Globus pallidus (tissue), 1 donor: ENCODE measurements around the gene TERT.
"Not testable (repeated sequence)": the region's sequence is repeated elsewhere in the genome, so short reads cannot be mapped to it uniquely, and the experiment has no call there.

ENCODE experiments used
- DNase-seq: peaks from one replicate; pipeline ENCODE4 v3.0.0-alpha.2; 2015; ENCODE audit warnings: low spot score

TERT gene

DNA sequence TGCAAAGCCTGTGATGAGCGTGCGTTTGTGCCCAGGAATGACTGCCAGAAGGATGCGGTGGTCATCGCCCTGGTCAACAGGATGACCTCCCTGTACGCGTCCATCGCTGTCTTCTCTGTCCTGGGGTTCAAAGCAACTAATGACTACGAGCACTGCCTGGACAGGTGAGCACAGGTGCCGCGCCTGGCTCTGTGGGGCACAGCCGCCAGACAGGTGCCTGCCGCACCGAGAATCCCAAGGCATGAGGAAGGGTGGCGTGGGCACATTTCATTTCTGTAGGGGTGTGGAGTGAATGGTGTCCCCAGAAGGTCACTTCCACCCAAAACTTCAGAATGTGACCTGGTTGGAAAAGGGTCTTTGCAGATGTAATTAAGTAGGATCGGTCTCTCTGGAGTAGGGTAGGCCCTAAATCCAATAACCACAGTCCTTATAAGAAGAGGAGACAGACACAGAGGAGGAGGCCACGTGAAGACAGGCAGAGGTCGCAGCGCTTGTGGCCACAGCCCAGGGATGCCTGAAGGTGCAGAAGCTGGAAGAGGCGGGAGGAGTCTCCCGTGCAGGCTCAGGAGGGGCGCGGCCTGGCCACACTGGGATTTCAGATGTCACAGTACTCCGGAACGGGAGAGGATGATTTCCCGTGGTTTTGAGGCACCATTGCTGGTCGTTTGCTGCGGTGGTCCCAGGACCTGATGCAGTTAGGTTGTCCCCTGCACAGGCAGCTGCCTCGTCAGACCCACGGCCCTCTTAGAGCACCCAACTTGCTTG, 54.2 kb downstream of the TERT start:
- DNase-seq: no peak

DNA sequence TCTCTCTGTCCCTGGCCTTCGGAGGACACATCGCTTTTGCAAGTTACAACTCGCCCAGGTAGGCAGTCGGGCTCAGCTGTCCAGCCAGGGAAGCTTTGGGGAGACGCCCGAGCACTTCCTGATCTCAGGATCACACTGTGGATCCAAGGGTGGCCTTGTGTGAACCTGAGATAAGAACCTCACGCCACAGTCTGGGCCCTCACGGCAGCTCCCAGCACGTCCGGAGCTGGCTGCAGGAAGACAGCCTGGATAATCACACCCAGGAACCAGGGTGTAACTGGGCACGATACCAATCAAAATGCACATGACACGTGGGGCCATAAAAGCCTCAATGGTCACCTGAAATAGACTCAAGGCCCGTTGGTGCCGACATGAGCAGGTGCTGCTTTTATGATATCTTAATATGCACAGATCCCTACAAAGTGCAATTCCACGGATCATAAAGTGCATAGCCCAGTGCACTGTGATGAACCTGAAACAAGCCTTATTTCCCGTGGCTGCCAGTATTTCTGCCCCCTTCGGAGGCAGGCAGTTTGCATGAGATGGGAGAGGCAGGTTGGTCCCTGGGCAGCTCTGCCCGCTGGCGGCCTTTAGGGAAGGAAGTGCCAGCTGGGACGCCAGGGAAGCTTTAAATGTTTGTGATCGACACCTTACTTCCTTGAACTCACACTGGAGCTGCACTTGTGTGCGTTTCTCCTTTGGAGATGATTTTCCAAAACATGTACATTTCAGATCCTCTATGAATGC, 55.2 kb downstream of the TERT start:
- DNase-seq: no peak

DNA sequence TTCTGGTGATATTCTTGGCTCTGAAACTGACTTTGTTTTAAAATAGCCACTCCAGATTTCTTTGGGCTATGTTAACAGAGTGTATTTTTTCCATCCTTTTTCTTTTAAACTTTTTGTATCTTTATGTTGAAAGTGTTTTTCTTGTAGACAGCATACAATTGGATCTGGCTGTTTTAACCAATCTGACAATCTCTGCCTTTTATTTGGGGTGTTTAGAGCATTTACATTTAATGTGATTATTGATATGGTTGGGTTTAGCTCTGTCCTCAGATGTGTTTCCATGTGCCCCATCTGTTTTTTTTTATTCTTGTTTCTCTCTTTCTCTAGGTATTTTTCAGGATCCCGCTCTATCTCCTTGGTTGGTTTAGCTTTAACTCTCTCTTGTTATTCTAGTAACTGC, 59.0 kb downstream of the TERT start:
- no peak for DNase-seq

DNA sequence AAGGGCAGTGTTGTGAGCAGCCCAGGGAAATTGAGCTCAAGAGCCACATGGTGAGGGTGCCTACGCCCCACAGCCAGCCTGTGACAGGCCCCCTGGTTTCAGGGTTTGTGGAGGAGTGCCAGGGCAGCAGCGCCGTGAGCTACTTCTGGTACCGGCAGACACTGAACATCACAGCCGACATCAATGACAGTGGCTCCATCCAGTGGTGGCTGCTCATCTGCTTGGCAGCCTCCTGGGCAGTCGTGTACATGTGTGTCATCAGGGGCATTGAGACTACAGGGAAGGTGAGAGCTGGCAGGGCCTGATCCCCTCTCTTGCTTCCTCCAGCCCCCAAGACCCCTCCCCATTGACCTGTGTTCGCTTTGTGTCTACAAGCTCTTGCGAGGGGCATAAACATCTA, 59.5 kb downstream of the TERT start:
- DNase-seq: no peak

GRCh38 chr5:1232780-1233179, 62.1 kb downstream of the TERT start:
- no peak for DNase-seq

GRCh38 chr5:1231354-1231905, 63.4 kb downstream of the TERT start:
- DNase-seq: no peak

DNA sequence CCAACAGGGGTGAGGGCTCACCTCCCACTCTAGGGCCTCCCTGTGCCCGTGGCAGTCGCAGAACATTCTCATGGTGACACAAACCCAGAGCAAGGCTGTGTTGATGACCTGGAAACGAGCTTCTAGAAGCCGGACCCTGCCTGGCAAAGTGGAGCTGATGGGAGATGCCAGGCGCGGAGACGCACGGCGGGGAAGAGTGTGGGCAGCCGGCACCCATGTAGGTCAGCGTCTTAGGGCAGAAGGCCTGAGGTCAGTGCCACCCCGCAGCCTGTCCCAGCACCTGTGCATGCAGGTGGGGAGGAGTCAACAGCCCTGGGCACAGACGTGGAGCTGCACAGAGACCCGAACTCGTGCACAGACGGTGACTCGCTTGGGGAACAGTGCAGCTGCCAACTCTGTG, 64.3 kb downstream of the TERT start:
- DNase-seq: no peak

GRCh38 chr5:1229822-1230221, 65.0 kb downstream of the TERT start:
- no peak for DNase-seq

GRCh38 chr5:1229023-1229422, 65.8 kb downstream of the TERT start:
- DNase-seq: not testable (repeated sequence)

- no peak for DNase-seq
Observed at GRCh38 chr5:1228120-1228519, 66.7 kb downstream of the TERT start.

- DNase-seq: no peak
Observed at GRCh38 chr5:1227667-1228066, 67.2 kb downstream of the TERT start.

- DNase-seq: no peak
Observed at GRCh38 chr5:1226839-1227581, 67.9 kb downstream of the TERT start.

DNA sequence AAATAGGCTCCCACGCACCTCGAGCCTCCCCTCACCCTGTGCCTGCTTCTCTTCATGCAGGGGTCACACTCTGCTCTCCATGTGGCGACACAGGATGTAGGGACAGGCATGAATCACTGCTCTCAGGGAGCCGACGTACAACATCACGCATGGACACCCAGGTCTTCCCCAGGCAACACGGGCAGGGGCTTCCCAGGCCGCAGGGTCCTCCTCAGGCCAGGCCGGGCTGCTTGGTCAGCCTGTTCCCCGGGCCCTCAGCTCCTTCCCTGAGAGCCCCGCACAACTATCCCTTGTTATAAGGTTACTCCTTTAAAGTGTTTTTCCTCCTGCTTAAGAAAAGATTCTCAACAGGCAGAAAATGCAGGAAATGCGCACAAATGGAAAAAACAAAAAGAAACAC, 68.6 kb downstream of the TERT start:
- DNase-seq: no peak

- no peak for DNase-seq
Observed at GRCh38 chr5:1225081-1225480, 69.8 kb downstream of the TERT start, which contains the start of gene SLC6A18. SLC6A18 (plus strand) TSS chr5:1225381; CDS start chr5:1225478, 97 bp downstream.

DNA sequence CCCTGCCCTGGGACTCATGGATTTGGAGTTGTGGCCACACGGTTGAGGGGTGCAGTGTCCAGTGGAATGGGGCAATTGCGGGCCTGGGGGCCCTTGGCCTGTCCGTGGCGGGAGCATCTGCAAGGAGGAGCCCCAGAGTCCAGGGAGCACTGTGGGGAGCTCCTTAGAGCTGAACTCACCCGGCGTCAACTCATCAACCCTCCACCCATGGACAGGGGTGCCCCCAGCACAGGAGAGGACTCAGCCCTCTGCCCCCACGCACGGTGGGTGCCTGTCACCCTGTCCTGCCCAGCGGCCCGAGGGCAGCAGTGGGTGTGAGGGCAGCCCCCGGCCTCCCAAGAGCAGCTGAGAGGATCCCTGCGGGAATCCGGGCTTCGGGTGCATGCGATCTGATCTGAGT, 70.2 kb downstream of the TERT start:
- no peak for DNase-seq

DNA sequence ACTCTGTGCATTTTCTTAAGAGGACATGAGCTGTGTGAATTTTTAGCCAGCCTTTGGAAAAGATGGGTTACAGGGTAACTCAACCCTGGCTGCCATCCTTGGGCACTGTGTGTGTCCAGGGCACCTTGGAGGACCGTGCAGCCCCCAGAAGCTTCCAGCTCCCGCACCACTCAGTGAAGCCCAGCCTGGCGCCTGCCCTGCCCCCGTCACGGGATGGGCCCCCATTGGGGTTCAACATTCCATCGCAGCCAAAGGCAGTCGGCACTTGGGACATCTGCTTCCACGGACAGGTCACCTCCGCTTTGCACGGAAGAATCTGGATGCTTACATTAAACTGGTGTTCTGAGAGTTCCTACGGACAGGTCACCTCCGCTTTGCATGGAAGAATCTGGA, 71.6 kb downstream of the TERT start:
- DNase-seq: no peak

GRCh38 chr5:1222621-1223277, 72.1 kb downstream of the TERT start:
- DNase-seq: no peak

- no peak for DNase-seq
Observed at GRCh38 chr5:1222147-1222546, 72.7 kb downstream of the TERT start.

GRCh38 chr5:1221721-1222120, 73.1 kb downstream of the TERT start:
- DNase-seq: no peak

GRCh38 chr5:1220831-1221230, 74.0 kb downstream of the TERT start:
- DNase-seq: no peak

GRCh38 chr5:1220351-1220750, 74.5 kb downstream of the TERT start:
- no peak for DNase-seq

DNA sequence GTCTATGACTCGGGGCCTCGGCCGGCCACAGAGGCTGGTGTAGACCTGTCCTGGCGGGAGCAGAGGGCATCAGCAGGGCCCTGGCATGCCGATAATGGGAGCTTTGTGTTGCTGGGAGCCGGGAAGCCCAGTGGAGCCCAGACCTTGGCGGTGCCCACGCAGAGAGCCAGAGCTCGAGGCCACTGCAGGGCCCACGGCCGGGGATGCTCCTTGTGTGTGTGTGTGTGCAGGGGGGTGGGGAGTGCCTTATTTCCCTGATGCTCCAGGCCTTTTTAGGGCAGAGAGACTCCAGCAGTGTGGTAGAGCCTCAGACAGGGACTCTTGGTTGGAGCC, 75.1 kb downstream of the TERT start:
- no peak for DNase-seq
